ENCODE data around the gene S100Z. TPM values are rescaled to one million over a fixed set of nuclear protein-coding genes. Genes with fewer than 3 reads are reported as not detected.

S100Z gene
- total and polyA plus RNA-seq, 2 of the 8 experiments (the other 6 are each of a cell fraction or from before 2014, with no cell fraction given) = 0.30 TPM; not detected in 1

- WGBS, 2 experiments (ENCODE audit: extremely low coverage in 1 of 2, insufficient coverage in 1 of 2, insufficient read length in 1 of 2, insufficient replicate concordance in 2 of 2, low coverage in 1 of 2, low lambda C conversion rate in 2 of 2, missing lambda C conversion rate in 1 of 2) = 83% methylated on average over 6 of the region's 6 CpGs; no CpG with 5 or more reads in 1 of the 2 experiments
- H2AK5ac ChIP-seq (ENCODE audit: low read depth, low read length) = no peak overlapping the region
- POLR2A ChIA-PET (ENCODE audit: partially characterized antibody) = interaction anchor here (1.1 to 1.4 kb wide), 2 partner anchors 63 to 207 kb away, joined by 3 to 4 read pairs; no protein-coding TSS in a partner anchor
Observed at GRCh38 chr5:76870046-76870445, 20.2 kb downstream of the S100Z start.

More at GRCh38 chr5:76870046-76870445, 20.2 kb downstream of the S100Z start:
- Histone ChIP-seq H3K9ac (replicated peaks in 1 of 4; ENCODE audit: extremely low read depth in 1 of 4, low read depth in 3 of 4, low read length in 3 of 4) (no peak overlapping the region), H3K79me2 (ENCODE audit: control insufficient read depth in 1 of 2, insufficient read depth in 2 of 2, low read length in 2 of 2) (no peaks in the 10 kb centered on the region), H3K4me1 (replicated peaks in 1 of 4; ENCODE audit: control insufficient read depth in 3 of 4, insufficient read depth in 4 of 4, low read length in 3 of 4) (peaks cover 1 to 6% (median 3%) of the 10 kb centered on the region in 4 experiments; a peak in 5 of 7 replicates), H3K9me3 (ENCODE audit: insufficient read depth in 2 of 2, low read depth in 1 of 2, low read length in 1 of 2) (no peaks in the 10 kb centered on the region), H4K20me1 (replicated peaks in 1 of 2; ENCODE audit: control insufficient read depth in 1 of 2, insufficient read depth in 2 of 2, low read length in 2 of 2) (no peaks in the 10 kb centered on the region), H2BK5ac (ENCODE audit: low read depth, low read length) (no peak overlapping the region), H3K79me1 (ENCODE audit: low read depth, low read length) (no peaks in the 10 kb centered on the region), H2BK12ac (ENCODE audit: low read depth, low read length) (no peak overlapping the region), H2BK120ac (replicated peaks; ENCODE audit: low read depth, low read length) (no peak overlapping the region), H3K27ac (ENCODE audit: low read depth, low read length) (no peak overlapping the region), H3K4me2 (ENCODE audit: insufficient read depth in 1 of 2, low read depth in 2 of 2, low read length in 2 of 2) (no peak overlapping the region), H2BK20ac (ENCODE audit: low read length) (no peak overlapping the region), H4K5ac (ENCODE audit: insufficient read length, low read depth, low read length) (no peak overlapping the region), H3K56ac (replicated peaks; ENCODE audit: insufficient read length, low read depth, low read length) (no peak overlapping the region), H2AFZ (ENCODE audit: low read length) (no peak overlapping the region), H4K8ac (ENCODE audit: extremely low read depth, insufficient read depth, low read length) (no peak overlapping the region), H3K18ac (ENCODE audit: extremely low read depth, low read length) (no peak overlapping the region), H3K36me3 (ENCODE audit: control insufficient read depth in 2 of 4, insufficient read depth in 4 of 4, low read length in 3 of 4) (no peaks in the 10 kb centered on the region), H3K4me3 (ENCODE audit: extremely low read depth in 1 of 4, insufficient read depth in 2 of 4, low read depth in 3 of 4, low read length in 4 of 4) (no peak overlapping the region), H3K27me3 (replicated peaks in 1 of 4; ENCODE audit: control insufficient read depth in 3 of 4, extremely low read depth in 1 of 4, insufficient read depth in 3 of 4, low read length in 3 of 4) (no peaks in the 10 kb centered on the region), H3K4ac (replicated peaks; ENCODE audit: insufficient read length, low read depth, low read length) (no peak overlapping the region), H2BK15ac (ENCODE audit: low read length) (no peak overlapping the region), H3K23me2 (ENCODE audit: low read depth, low read length) (no peaks in the 10 kb centered on the region), H3K14ac (ENCODE audit: insufficient read length) (no peak overlapping the region), H3K23ac (ENCODE audit: insufficient read length) (no peak overlapping the region), H4K91ac (replicated peaks; ENCODE audit: insufficient read length, low read length) (no peak overlapping the region)
- no peak for DNase-seq (ENCODE audit: low read depth in 1 of 2, low spot score in 2 of 2)
- TF ChIP-seq JUND (IDR thresholded peaks at IDR 0.05; ENCODE audit: low read length) (peak; percentile 57; the same call in 1 of the 2 replicates), NANOG (IDR thresholded peaks at IDR 0.05; ENCODE audit: insufficient read depth, low read depth, low read length, poor library complexity, severe bottlenecking) (no peak)
- no peak for FAIRE-seq
- CTCF ChIA-PET (ENCODE audit: partially characterized antibody) = interaction anchor here (0.6 to 5.8 kb wide), 13 partner anchors 63 to 1431 kb away, joined by 3 to 48 read pairs (median 5); partner anchors contain the start of gene CRHBP
